ENCODE results near the gene SUPT6H. TPM values are rescaled to one million over a fixed set of nuclear protein-coding genes. Genes with fewer than 3 reads are reported as not detected.
A peak's percentile ranks its signal among the peaks of the same experiment; 100 is the strongest.

The SUPT6H gene
- total RNA-seq (2014; rRNA removed; shearing (Covaris generic)), result 52.7 and 55.8 TPM in 2 replicates

- peak; percentile 89 for DNase-seq (ENCODE audit: low spot score)
Measured at GRCh38 chr17:28661635-28662526, at the start of gene SUPT6H, which contains the start of gene SDF2. Gene SUPT6H, plus strand, starts transcription at chr17:28662205. Its CDS starts 11,197 bp downstream, at chr17:28673402. Gene SDF2, minus strand, starts transcription at chr17:28661906. Its CDS starts 30 bp downstream, at chr17:28661876.

- DNase-seq (ENCODE audit: low spot score), result no peak
Measured at GRCh38 chr17:28612531-28612930, 49.5 kb upstream of the SUPT6H start.

- DNase-seq (ENCODE audit: low spot score), result peak; percentile 27
Measured at GRCh38 chr17:28612936-28613872, 48.8 kb upstream of the SUPT6H start.

GRCh38 chr17:28613931-28614381 is 48.0 kb upstream of the SUPT6H start, which contains the start of gene RSKR:
Gene RSKR, minus strand, starts transcription at chr17:28614185. Its CDS starts 24 bp downstream, at chr17:28614161.
- no peak for DNase-seq (ENCODE audit: low spot score)

- DNase-seq (ENCODE audit: low spot score), result no peak
Measured at GRCh38 chr17:28615260-28615940, 46.6 kb upstream of the SUPT6H start.

- no peak for DNase-seq (ENCODE audit: low spot score)
Measured at GRCh38 chr17:28616281-28616680, 45.7 kb upstream of the SUPT6H start.

GRCh38 chr17:28618464-28618863 is 43.5 kb upstream of the SUPT6H start:
- DNase-seq (ENCODE audit: low spot score), result no peak

- DNase-seq (ENCODE audit: low spot score), result no peak
Measured at GRCh38 chr17:28620010-28620409, 42.0 kb upstream of the SUPT6H start.

- no peak for DNase-seq (ENCODE audit: low spot score)
Measured at GRCh38 chr17:28622186-28622585, 39.8 kb upstream of the SUPT6H start.

GRCh38 chr17:28623696-28624095 is 38.3 kb upstream of the SUPT6H start:
- DNase-seq (ENCODE audit: low spot score), result no peak

GRCh38 chr17:28624148-28624547 is 37.9 kb upstream of the SUPT6H start:
- no peak for DNase-seq (ENCODE audit: low spot score)

- no peak for DNase-seq (ENCODE audit: low spot score)
Measured at GRCh38 chr17:28626818-28627217, 35.2 kb upstream of the SUPT6H start.

- no peak for DNase-seq (ENCODE audit: low spot score)
Measured at GRCh38 chr17:28634206-28634865, 27.7 kb upstream of the SUPT6H start.

- DNase-seq (ENCODE audit: low spot score), result no peak
Measured at GRCh38 chr17:28635506-28635905, 26.5 kb upstream of the SUPT6H start.

GRCh38 chr17:28641579-28641978 is 20.4 kb upstream of the SUPT6H start:
- no peak for DNase-seq (ENCODE audit: low spot score)

- peak; percentile 64 for DNase-seq (ENCODE audit: low spot score)
Measured at GRCh38 chr17:28643983-28644786, 17.8 kb upstream of the SUPT6H start.

GRCh38 chr17:28644787-28645575 is 17.0 kb upstream of the SUPT6H start, which contains the start of gene BLTP2:
Gene BLTP2, minus strand, starts transcription at chr17:28645158. Its CDS starts 102 bp downstream, at chr17:28645056.
- peak; percentile 88 for DNase-seq (ENCODE audit: low spot score)

GRCh38 chr17:28645576-28645939 is 16.4 kb upstream of the SUPT6H start:
- no peak for DNase-seq (ENCODE audit: low spot score)
